ENCODE results near the gene ZNF70.

The ZNF70 gene

DNA sequence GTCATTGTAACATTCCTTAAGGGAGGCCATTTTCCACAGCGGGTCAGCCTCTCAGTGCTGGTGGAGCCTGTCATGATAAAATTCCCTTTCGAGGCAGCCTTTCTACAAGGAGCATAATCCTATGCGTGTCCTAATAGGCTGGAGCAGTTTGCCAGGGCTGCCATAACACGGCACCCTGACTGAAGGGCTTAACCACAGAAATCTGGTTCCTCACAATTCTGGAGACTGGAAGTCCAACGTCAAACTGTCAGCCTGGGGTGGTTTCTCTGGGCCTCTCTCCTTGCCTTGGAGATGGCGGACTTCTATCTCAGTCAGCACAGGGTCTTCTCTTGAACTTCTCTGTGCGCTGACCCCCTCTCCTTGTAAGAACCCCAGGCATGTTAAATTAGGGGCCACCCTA lies 61.5 kb downstream of the ZNF70 start:
- no peak for DNase-seq
